Upper lobe of left lung (tissue), 6 donors: ENCODE results near the gene TMTC2. TPM values are rescaled to one million over a fixed set of nuclear protein-coding genes. Genes with fewer than 3 reads are reported as not detected.

ENCODE experiments used
- ATAC-seq, 2 donors: fragments of 200-7000 bp; cut with Tn5 transposase; one replicate each; pipeline ENCODE4 v1.9.1; 2022; ENCODE audit warnings: mild to moderate bottlenecking in 2 of 2, moderate library complexity in 2 of 2; ENCODE audit not compliant: low FRiP score in 2 of 2
- DNase-seq, 2 donors: peaks; one replicate each; pipeline ENCODE4 v3.0.0-alpha.2; 2019 to 2020
- H3K27ac ChIP-seq, 4 donors: fragments of 200-600 bp; sonication (generic); one replicate each; pipeline ENCODE4 v1.5.1; 2016 to 2019
- H3K27me3 ChIP-seq, 4 donors: fragments of 200-600 bp; sonication (generic); one replicate each; pipeline ENCODE4 v1.5.1; 2017 to 2019
- H3K36me3 ChIP-seq, 4 donors: fragments of 200-600 bp; sonication (generic); one replicate each; pipeline ENCODE4 v1.5.1; 2016 to 2019
- H3K4me1 ChIP-seq, 4 donors: fragments of 200-600 bp; sonication (generic); one replicate each; pipeline ENCODE4 v1.5.1; 2018 to 2019
- H3K4me3 ChIP-seq, 4 donors: fragments of 200-600 bp; sonication (generic); one replicate each; pipeline ENCODE4 v1.5.1; 2017 to 2019; ENCODE audit warnings: mild to moderate bottlenecking in 2 of 4, moderate library complexity in 1 of 4
- H3K9me3 ChIP-seq, 4 donors: fragments of 200-600 bp; sonication (generic); one replicate each; pipeline ENCODE4 v1.5.1; 2018 to 2019
- CTCF ChIP-seq, 6 experiments: fragments of 450-650 bp in 4 of 6; fragments of 200-600 bp in 2 of 6; sonication (generic) in 2 of 6; IDR thresholded peaks; one replicate each; pipeline ENCODE4 v1.5.1; 2016 to 2019; ENCODE audit warnings: antibody characterized with exemption in 6 of 6
- EP300 ChIP-seq, 4 donors: sonication (generic); formaldehyde crosslinking; IDR thresholded peaks; one replicate each; pipeline ENCODE4 v1.5.1; 2017; ENCODE audit warnings: antibody characterized with exemption in 4 of 4, control low read depth in 2 of 4
- POLR2A ChIP-seq, 4 donors: fragments of 450-650 bp; IDR thresholded peaks; one replicate each; pipeline ENCODE4 v1.5.1; 2016 to 2017; ENCODE audit warnings: antibody characterized with exemption in 4 of 4, mild to moderate bottlenecking in 2 of 4
- POLR2AphosphoS5 ChIP-seq, 2 donors: sonication (generic); formaldehyde crosslinking; IDR thresholded peaks; one replicate each; pipeline ENCODE4 v1.5.1; 2017; ENCODE audit warnings: antibody characterized with exemption in 2 of 2
- WGBS, 2 donors: methylation state at CpG; one replicate each; pipeline ENCODE4 v1.1.5; 2017 to 2018; 5-methylcytosine and 5-hydroxymethylcytosine counted together
- total RNA-seq, 6 donors: library from RNA; depleted of rRNA in 4 of 6; stranded (reverse); fragments of >200 nt in 4 of 6; gene quantifications; one replicate each; pipeline versions ENCODE4 v1.1.0 to v1.2.1, GENCODE V29; 2016 to 2021
- donor health status: DM: no; HTN: no; CAD: no; lungs with moderate emphysema.
- donor health status: DM: no; HTN: yes; CAD: no; lungs with severe emphysema.

TMTC2 gene
- total RNA-seq, 6 donors from 2014 or later, result 21.2 to 37.7 (median 26.8) TPM

GRCh38 chr12:82923935-82924334 is 237.2 kb downstream of the TMTC2 start:
- no peaks in the 10 kb centered on the region for H3K9me3 ChIP-seq
- 90 to 100% methylated on average over 1 of the region's 1 CpG for WGBS, 2 donors
- no peak for ATAC-seq
- H3K4me1 ChIP-seq, result no peaks in the 10 kb centered on the region
- no peak overlapping the region for H3K27ac ChIP-seq
- no peak overlapping the region for H3K4me3 ChIP-seq
- H3K27me3 ChIP-seq, result no peaks in the 10 kb centered on the region
- no peak for DNase-seq
- TF ChIP-seq EP300 (IDR thresholded peaks at IDR 0.05) (no peak), POLR2A (IDR thresholded peaks at IDR 0.05) (no peak), POLR2AphosphoS5 (IDR thresholded peaks at IDR 0.05) (no peak), CTCF (IDR thresholded peaks at IDR 0.05) (no peak)
- no peaks in the 10 kb centered on the region for H3K36me3 ChIP-seq

- ATAC-seq (no peak), DNase-seq (no peak)
- Histone ChIP-seq H3K4me3 (no peak overlapping the region), H3K36me3 (no peaks in the 10 kb centered on the region), H3K27me3 (no peaks in the 10 kb centered on the region), H3K4me1 (no peaks in the 10 kb centered on the region), H3K27ac (no peak overlapping the region), H3K9me3 (no peaks in the 10 kb centered on the region)
- TF ChIP-seq POLR2A (IDR thresholded peaks at IDR 0.05) (no peak), POLR2AphosphoS5 (IDR thresholded peaks at IDR 0.05) (no peak), CTCF (IDR thresholded peaks at IDR 0.05) (no peak), EP300 (IDR thresholded peaks at IDR 0.05) (no peak)
- 84 to 99% methylated on average over 3 of the region's 3 CpGs for WGBS, 2 donors
Observed at GRCh38 chr12:82926630-82927029, 239.9 kb downstream of the TMTC2 start.

GRCh38 chr12:82930301-82930700 is 243.6 kb downstream of the TMTC2 start:
- no peak for TF ChIP-seq EP300 (IDR thresholded peaks at IDR 0.05)
- no peak for TF ChIP-seq POLR2AphosphoS5 (IDR thresholded peaks at IDR 0.05)
- H3K4me3 ChIP-seq, result no peak overlapping the region
- no peaks in the 10 kb centered on the region for H3K27me3 ChIP-seq
- 91 to 95% methylated on average over 3 of the region's 3 CpGs for WGBS, 2 donors
- ATAC-seq (no peak), DNase-seq (no peak)
- H3K36me3 ChIP-seq, result no peaks in the 10 kb centered on the region
- H3K27ac ChIP-seq, result no peak overlapping the region
- no peaks in the 10 kb centered on the region for H3K4me1 ChIP-seq
- no peaks in the 10 kb centered on the region for H3K9me3 ChIP-seq

- WGBS, 2 donors, result 89 to 94% methylated on average over 5 of the region's 5 CpGs
- TF ChIP-seq CTCF (IDR thresholded peaks at IDR 0.05), result no peak
- TF ChIP-seq EP300 (IDR thresholded peaks at IDR 0.05), result no peak
- no peak for TF ChIP-seq POLR2A (IDR thresholded peaks at IDR 0.05)
- TF ChIP-seq POLR2AphosphoS5 (IDR thresholded peaks at IDR 0.05), result no peak
- no peaks in the 10 kb centered on the region for H3K9me3 ChIP-seq
- H3K27me3 ChIP-seq, result no peaks in the 10 kb centered on the region
- ATAC-seq, result no peak
- no peak for DNase-seq
- H3K36me3 ChIP-seq, result no peaks in the 10 kb centered on the region
- no peaks in the 10 kb centered on the region for H3K4me1 ChIP-seq
- H3K27ac ChIP-seq, result no peak overlapping the region
- no peak overlapping the region for H3K4me3 ChIP-seq
Observed at GRCh38 chr12:82931349-82932116, 244.8 kb downstream of the TMTC2 start.

- H3K27ac ChIP-seq, result no peak overlapping the region
Observed at GRCh38 chr12:82937151-82937550, 250.4 kb downstream of the TMTC2 start.

More at GRCh38 chr12:82937151-82937550, 250.4 kb downstream of the TMTC2 start:
- Histone ChIP-seq H3K36me3 (no peaks in the 10 kb centered on the region), H3K27me3 (no peaks in the 10 kb centered on the region), H3K4me3 (no peak overlapping the region), H3K9me3 (no peaks in the 10 kb centered on the region), H3K4me1 (no peaks in the 10 kb centered on the region)
- DNase-seq, result no peak
- WGBS, 2 donors, result 38 to 66% methylated on average over 2 of the region's 2 CpGs
- no peak for ATAC-seq
- no peak for TF ChIP-seq CTCF (IDR thresholded peaks at IDR 0.05)
- TF ChIP-seq EP300 (IDR thresholded peaks at IDR 0.05), result no peak
- TF ChIP-seq POLR2A (IDR thresholded peaks at IDR 0.05), result no peak
- no peak for TF ChIP-seq POLR2AphosphoS5 (IDR thresholded peaks at IDR 0.05)
